Keratinocyte (primary cell): ENCODE results near the gene GPRC5C. TPM values are rescaled to one million over a fixed set of nuclear protein-coding genes. Genes with fewer than 3 reads are reported as not detected.

Experiments used
- DNase-seq: peaks from one replicate; pipeline ENCODE4 v3.0.0-alpha.2; 2011; ENCODE audit warnings: low read depth, missing footprints, low spot score
- FAIRE-seq: peaks from 2 replicates; lab custom pipeline; 2011; peaks lifted over from hg19 to GRCh38; lab: Jason Lieb, UNC
- H2AFZ ChIP-seq: 2 replicates; pipeline ENCODE4 v1.6.0; 2012; ENCODE audit warnings: low read length, control low read depth, inconsistent platforms; ENCODE audit not compliant: control insufficient read depth
- H3K27ac ChIP-seq: 2 replicates; pipeline ENCODE4 v1.5.1; 2011; ENCODE audit warnings: low read length; ENCODE audit not compliant: control insufficient read depth, insufficient read depth
- H3K27me3 ChIP-seq: 3 replicates; pipeline ENCODE4 v1.6.0; 2011; ENCODE audit warnings: low read length; ENCODE audit not compliant: control insufficient read depth, insufficient read depth; ENCODE audit errors: extremely low read depth
- H3K36me3 ChIP-seq, 2 experiments: 2 replicates in 1 of 2; 3 replicates in 1 of 2; pipeline ENCODE4 v1.5.1; 2011; ENCODE audit warnings: low read length in 2 of 2, mild to moderate bottlenecking in 1 of 2; ENCODE audit not compliant: control insufficient read depth in 2 of 2, insufficient read depth in 2 of 2; ENCODE audit errors: extremely low read depth in 1 of 2
- H3K4me1 ChIP-seq: 3 replicates; pipeline ENCODE4 v1.5.1; 2011; ENCODE audit warnings: low read length; ENCODE audit not compliant: control insufficient read depth, insufficient read depth; ENCODE audit errors: extremely low read depth
- H3K4me2 ChIP-seq: 3 replicates; pipeline ENCODE4 v1.6.0; 2011; ENCODE audit warnings: low read depth, low read length; ENCODE audit not compliant: control insufficient read depth, insufficient read depth; ENCODE audit errors: extremely low read depth
- H3K4me3 ChIP-seq, 3 experiments: fragments of 200-600 bp in 1 of 3; sonication (generic) in 1 of 3; 2 replicates in 2 of 3; 3 replicates in 1 of 3; pipeline ENCODE4 v1.5.1; 2011 to 2016; ENCODE audit warnings: low read length in 3 of 3, mild to moderate bottlenecking in 3 of 3, control low read depth in 2 of 3, inconsistent platforms in 1 of 3, low read depth in 1 of 3, mixed read lengths in 1 of 3, mixed run types in 1 of 3, moderate library complexity in 1 of 3; ENCODE audit not compliant: control insufficient read depth in 2 of 3, insufficient read depth in 2 of 3; ENCODE audit errors: extremely low read depth in 1 of 3
- H3K79me2 ChIP-seq: 2 replicates; pipeline ENCODE4 v1.6.0; 2012; ENCODE audit warnings: low read length; ENCODE audit not compliant: control insufficient read depth, insufficient read depth
- H3K9ac ChIP-seq: 3 replicates; pipeline ENCODE4 v1.6.0; 2011; ENCODE audit warnings: low read length; ENCODE audit not compliant: control insufficient read depth, insufficient read depth; ENCODE audit errors: extremely low read depth
- H3K9me1 ChIP-seq: 3 replicates; pipeline ENCODE4 v1.6.0; 2011; ENCODE audit warnings: low read length; ENCODE audit not compliant: control insufficient read depth, insufficient read depth; ENCODE audit errors: extremely low read depth
- H3K9me3 ChIP-seq: 2 replicates; pipeline ENCODE4 v1.5.1; 2012; ENCODE audit warnings: low read depth, low read length; ENCODE audit not compliant: control insufficient read depth
- H4K20me1 ChIP-seq: 3 replicates; pipeline ENCODE4 v1.6.0; 2011; ENCODE audit warnings: low read length; ENCODE audit not compliant: control insufficient read depth, insufficient read depth; ENCODE audit errors: extremely low read depth
- EZH2 ChIP-seq: IDR thresholded peaks from one replicate; pipeline ENCODE4 v1.6.1; 2012; ENCODE audit warnings: inconsistent platforms, mild to moderate bottlenecking, low read length, moderate library complexity
- dilution Hi-C: fragments of 300-500 bp; cut with MboI; formaldehyde crosslinking; loops from one replicate; pipeline ENCODE4 v1.7.0; 2020; ENCODE audit warnings: low sequenced_read_pairs; ENCODE audit not compliant: extremely low pct_ligation_motif_present
- polyA plus RNA-seq, 5 experiments: library from polyadenylated mRNA; depleted of rRNA in 3 of 5; stranded (reverse) in 3 of 5; stranded (forward) in 1 of 5; unstranded in 1 of 5; fragments of >200 nt; gene quantifications; 1 replicate in 1 of 5; 2 replicates in 3 of 5; 3 replicates in 1 of 5; pipeline versions ENCODE4 v1.2.1 to v1.2.3, GENCODE V29; 2011 to 2012; ENCODE audit warnings: missing spikeins in 2 of 5, low read depth in 1 of 5, low replicate concordance in 1 of 5
- TF ChIP-seq, protein P1 (sequence below), 3 experiments: IDR thresholded peaks in 1 of 3; conservative IDR thresholded peaks in 1 of 3; optimal IDR thresholded peaks in 1 of 3; 2 replicates in 2 of 3; 3 replicates in 1 of 3; pipeline versions ENCODE3 to v1.5.1; 2011; ENCODE audit warnings: low read length in 3 of 3, mild to moderate bottlenecking in 3 of 3, moderate library complexity in 2 of 3, control low read depth in 1 of 3, inconsistent platforms in 1 of 3; ENCODE audit not compliant: insufficient read depth in 2 of 3; ENCODE audit errors: extremely low read depth in 1 of 3

GPRC5C gene
- polyA plus RNA-seq, 1 donor (not counting 4 experiments of a cell fraction or from before 2014, with no cell fraction given): 24.2 TPM

DNA sequence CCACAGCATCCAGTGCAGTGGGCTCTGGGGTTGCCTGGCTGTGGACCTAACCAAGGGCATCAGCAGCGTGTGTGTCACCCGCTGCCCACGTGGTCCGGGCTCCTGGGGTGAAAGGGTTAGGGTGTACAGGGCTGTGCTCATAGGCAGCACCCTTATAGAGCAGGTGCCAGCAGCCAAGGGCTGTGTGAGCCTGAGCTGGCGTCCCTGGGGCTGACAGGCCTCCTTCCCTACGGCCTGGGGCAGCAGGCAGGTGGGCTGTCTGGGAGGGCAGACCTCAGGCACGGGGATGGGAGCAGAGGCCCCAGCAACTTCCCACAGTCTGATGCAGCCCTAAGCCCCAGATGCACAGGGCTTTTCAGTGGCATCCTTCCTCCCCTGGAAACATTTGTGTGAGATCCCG lies 48.4 kb downstream of the GPRC5C start:
- Histone ChIP-seq H3K27ac (no peak overlapping the region), H3K9ac (no peak overlapping the region), H3K36me3 (no peaks in the 10 kb centered on the region), H2AFZ (no peak overlapping the region), H3K4me2 (no peak overlapping the region), H3K9me3 (no peaks in the 10 kb centered on the region), H3K27me3 (peaks cover 17% of the 10 kb centered on the region), H3K4me1 (no peaks in the 10 kb centered on the region), H3K79me2 (no peaks in the 10 kb centered on the region), H3K4me3 (no peak overlapping the region), H3K9me1 (no peaks in the 10 kb centered on the region), H4K20me1 (no peaks in the 10 kb centered on the region)
- DNase-seq: no peak
- TF ChIP-seq, protein P1, sequence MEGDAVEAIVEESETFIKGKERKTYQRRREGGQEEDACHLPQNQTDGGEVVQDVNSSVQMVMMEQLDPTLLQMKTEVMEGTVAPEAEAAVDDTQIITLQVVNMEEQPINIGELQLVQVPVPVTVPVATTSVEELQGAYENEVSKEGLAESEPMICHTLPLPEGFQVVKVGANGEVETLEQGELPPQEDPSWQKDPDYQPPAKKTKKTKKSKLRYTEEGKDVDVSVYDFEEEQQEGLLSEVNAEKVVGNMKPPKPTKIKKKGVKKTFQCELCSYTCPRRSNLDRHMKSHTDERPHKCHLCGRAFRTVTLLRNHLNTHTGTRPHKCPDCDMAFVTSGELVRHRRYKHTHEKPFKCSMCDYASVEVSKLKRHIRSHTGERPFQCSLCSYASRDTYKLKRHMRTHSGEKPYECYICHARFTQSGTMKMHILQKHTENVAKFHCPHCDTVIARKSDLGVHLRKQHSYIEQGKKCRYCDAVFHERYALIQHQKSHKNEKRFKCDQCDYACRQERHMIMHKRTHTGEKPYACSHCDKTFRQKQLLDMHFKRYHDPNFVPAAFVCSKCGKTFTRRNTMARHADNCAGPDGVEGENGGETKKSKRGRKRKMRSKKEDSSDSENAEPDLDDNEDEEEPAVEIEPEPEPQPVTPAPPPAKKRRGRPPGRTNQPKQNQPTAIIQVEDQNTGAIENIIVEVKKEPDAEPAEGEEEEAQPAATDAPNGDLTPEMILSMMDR (optimal IDR thresholded peaks at IDR 0.05 in 1 of 3, IDR thresholded peaks at IDR 0.05 in 1 of 3, conservative IDR thresholded peaks at IDR 0.05 in 1 of 3; ENCODE audit: extremely low read depth in 1 of 3, insufficient read depth in 2 of 3, low read length in 3 of 3): no peak
- TF ChIP-seq EZH2: no peak
- dilution Hi-C loops: no loop called here
- no peak for FAIRE-seq

- Histone ChIP-seq H3K9me3 (no peaks in the 10 kb centered on the region), H3K9me1 (no peaks in the 10 kb centered on the region), H4K20me1 (no peaks in the 10 kb centered on the region), H3K27me3 (peaks cover 17% of the 10 kb centered on the region), H2AFZ (no peak overlapping the region), H3K9ac (no peak overlapping the region), H3K4me2 (no peak overlapping the region), H3K27ac (no peak overlapping the region), H3K4me1 (no peaks in the 10 kb centered on the region), H3K36me3 (no peaks in the 10 kb centered on the region), H3K79me2 (no peaks in the 10 kb centered on the region), H3K4me3 (no peak overlapping the region)
- TF ChIP-seq EZH2: no peak
- TF ChIP-seq, protein P1 (optimal IDR thresholded peaks at IDR 0.05 in 1 of 3, IDR thresholded peaks at IDR 0.05 in 1 of 3, conservative IDR thresholded peaks at IDR 0.05 in 1 of 3; ENCODE audit: extremely low read depth in 1 of 3, insufficient read depth in 2 of 3, low read length in 3 of 3): no peak
- DNase-seq (no peak), FAIRE-seq (no peak)
- dilution Hi-C loops: no loop called here
These were observed 49.7 kb downstream of the GPRC5C start for GRCh38 chr17:74481621-74482020.
